ENCODE measurements around the gene KLHDC4. TPM values are rescaled to one million over a fixed set of nuclear protein-coding genes. Genes with fewer than 3 reads are reported as not detected.

KLHDC4 gene
- total and polyA plus RNA-seq, 10 of the 15 experiments (the other 5 are each of a cell fraction or from before 2014, with no cell fraction given), result 0.80 to 62.1 (median 32.8) TPM

GRCh38 chr16:87697256-87697655 lies 68.5 kb downstream of the KLHDC4 start:
- intact Hi-C loops (cut with micrococcal nuclease; ENCODE audit: unreplicated experiment), result no loop called here
- no peak overlapping the region for H2AFZ ChIP-seq (ENCODE audit: control insufficient read depth, low read depth, low read length)
- no peak for FAIRE-seq
- no peak overlapping the region for H3K27ac ChIP-seq (ENCODE audit: control insufficient read depth, insufficient read depth)
- no peaks in the 10 kb centered on the region for H3K27me3 ChIP-seq (replicated peaks in 1 of 2; ENCODE audit: control insufficient read depth in 2 of 2, insufficient read depth in 2 of 2, low read length in 1 of 2)
- H3K9ac ChIP-seq (ENCODE audit: control insufficient read depth, insufficient read depth, low read length), result no peak overlapping the region
- WGBS (ENCODE audit: insufficient coverage, insufficient replicate concordance, low lambda C conversion rate, missing lambda C conversion rate), result 97% methylated on average over 18 of the region's 21 CpGs
- TF ChIP-seq RBBP5 (conservative IDR thresholded peaks at IDR 0.05), result no peak
- no peak for TF ChIP-seq EP300 (IDR thresholded peaks at IDR 0.05; ENCODE audit: borderline replicate concordance in 1 of 2, control insufficient read depth in 1 of 2, low read depth in 2 of 2, low read length in 2 of 2)
- no peak for TF ChIP-seq SREBF2 (IDR thresholded peaks at IDR 0.05; ENCODE audit: low read length)
- no peak for TF ChIP-seq SIN3A (IDR thresholded peaks at IDR 0.05; ENCODE audit: low read depth, low read length)
- no peak for TF ChIP-seq POLR2AphosphoS2 (IDR thresholded peaks at IDR 0.05; ENCODE audit: low read depth, low read length)
- no peak for TF ChIP-seq IRF5 (IDR thresholded peaks at IDR 0.05; ENCODE audit: borderline replicate concordance)
- RAD21 ChIA-PET (ENCODE audit: unreplicated experiment), result no interaction called here
- no peak overlapping the region for H3K4me2 ChIP-seq (ENCODE audit: control insufficient read depth, insufficient read depth)
- no peaks in the 10 kb centered on the region for H3K9me3 ChIP-seq (replicated peaks; ENCODE audit: control insufficient read depth, insufficient read depth, low read length)
- peaks cover 12 to 14% of the 10 kb centered on the region in 2 experiments; a peak in 3 of 4 replicates for H3K36me3 ChIP-seq (ENCODE audit: control insufficient read depth in 2 of 2, insufficient read depth in 2 of 2, low read length in 1 of 2)
- no TSS peak for BruUV-seq (replicated peaks)
- no peak for ATAC-seq
- H4K20me1 ChIP-seq (ENCODE audit: control insufficient read depth, insufficient read depth), result no peaks in the 10 kb centered on the region
- SMC1A ChIA-PET (ENCODE audit: uncharacterized antibody, unreplicated experiment), result no interaction called here
- DNase-seq (ENCODE audit: low read depth, low spot score), result no peak
- no peak overlapping the region for H3K4me3 ChIP-seq
- H3K4me1 ChIP-seq (ENCODE audit: control insufficient read depth, insufficient read depth, low read length), result peaks cover 32% of the 10 kb centered on the region
- in situ Hi-C loops (cut with MboI), result no loop called here
- CTCF ChIA-PET, result no interaction called here
- H3K79me2 ChIP-seq (ENCODE audit: control insufficient read depth, insufficient read depth, low read length), result no peaks in the 10 kb centered on the region
- POLR2A ChIA-PET, result no interaction called here

- H3K4me1 ChIP-seq (ENCODE audit: control insufficient read depth, insufficient read depth, low read length), result peaks cover 26% of the 10 kb centered on the region
- H3K4me3 ChIP-seq, result no peak overlapping the region
- WGBS (ENCODE audit: insufficient coverage, insufficient replicate concordance, low lambda C conversion rate, missing lambda C conversion rate), result 97% methylated on average over 18 of the region's 18 CpGs
- intact Hi-C loops (cut with micrococcal nuclease; ENCODE audit: unreplicated experiment), result no loop called here
- DNase-seq (ENCODE audit: low read depth, low spot score) (no peak), ATAC-seq (no peak), FAIRE-seq (no peak)
- CTCF ChIA-PET, result no interaction called here
- SMC1A ChIA-PET (ENCODE audit: uncharacterized antibody, unreplicated experiment), result no interaction called here
- POLR2A ChIA-PET, result no interaction called here
- H3K9me3 ChIP-seq (replicated peaks; ENCODE audit: control insufficient read depth, insufficient read depth, low read length), result no peaks in the 10 kb centered on the region
- no peaks in the 10 kb centered on the region for H3K27me3 ChIP-seq (replicated peaks in 1 of 2; ENCODE audit: control insufficient read depth in 2 of 2, insufficient read depth in 2 of 2, low read length in 1 of 2)
- RAD21 ChIA-PET (ENCODE audit: unreplicated experiment), result no interaction called here
- H3K4me2 ChIP-seq (ENCODE audit: control insufficient read depth, insufficient read depth), result no peak overlapping the region
- no peak overlapping the region for H3K27ac ChIP-seq (ENCODE audit: control insufficient read depth, insufficient read depth)
- H4K20me1 ChIP-seq (ENCODE audit: control insufficient read depth, insufficient read depth), result no peaks in the 10 kb centered on the region
- no peak overlapping the region for H2AFZ ChIP-seq (ENCODE audit: control insufficient read depth, low read depth, low read length)
- no peak overlapping the region for H3K9ac ChIP-seq (ENCODE audit: control insufficient read depth, insufficient read depth, low read length)
- peaks cover 12% of the 10 kb centered on the region in 2 experiments; a peak in 3 of 4 replicates for H3K36me3 ChIP-seq (ENCODE audit: control insufficient read depth in 2 of 2, insufficient read depth in 2 of 2, low read length in 1 of 2)
- no TSS peak for BruUV-seq (replicated peaks)
- in situ Hi-C loops (cut with MboI), result no loop called here
- H3K79me2 ChIP-seq (ENCODE audit: control insufficient read depth, insufficient read depth, low read length), result no peaks in the 10 kb centered on the region
- TF ChIP-seq FOXK2 (IDR thresholded peaks at IDR 0.05), result no peak
- TF ChIP-seq FOS (IDR thresholded peaks at IDR 0.05; ENCODE audit: borderline replicate concordance, extremely low read depth, insufficient read length), result no peak
- TF ChIP-seq ESRRA (IDR thresholded peaks at IDR 0.05; ENCODE audit: low read length), result no peak
- TF ChIP-seq KDM1A (IDR thresholded peaks at IDR 0.05; ENCODE audit: borderline replicate concordance), result no peak
- no peak for TF ChIP-seq CHD1 (IDR thresholded peaks at IDR 0.05; ENCODE audit: low read depth, low read length)
- TF ChIP-seq NRF1 (conservative IDR thresholded peaks at IDR 0.05; ENCODE audit: low read depth, low read length), result no peak
- no peak for TF ChIP-seq NFXL1 (IDR thresholded peaks at IDR 0.05; ENCODE audit: borderline replicate concordance)
- TF ChIP-seq BHLHE40 (IDR thresholded peaks at IDR 0.05; ENCODE audit: borderline replicate concordance in 1 of 2, low read depth in 2 of 2, low read length in 1 of 2), result no peak
Measured at GRCh38 chr16:87696726-87697125, 69.1 kb downstream of the KLHDC4 start.

All from GM12878 (cell line).